GDM1 (cell line): Measurements from ENCODE around the gene LRCH4.

Experiments
- DNase-seq: peaks from one replicate; lab custom pipeline; 2025; lab: John Stamatoyannopoulos, UW

Gene LRCH4, protein sequence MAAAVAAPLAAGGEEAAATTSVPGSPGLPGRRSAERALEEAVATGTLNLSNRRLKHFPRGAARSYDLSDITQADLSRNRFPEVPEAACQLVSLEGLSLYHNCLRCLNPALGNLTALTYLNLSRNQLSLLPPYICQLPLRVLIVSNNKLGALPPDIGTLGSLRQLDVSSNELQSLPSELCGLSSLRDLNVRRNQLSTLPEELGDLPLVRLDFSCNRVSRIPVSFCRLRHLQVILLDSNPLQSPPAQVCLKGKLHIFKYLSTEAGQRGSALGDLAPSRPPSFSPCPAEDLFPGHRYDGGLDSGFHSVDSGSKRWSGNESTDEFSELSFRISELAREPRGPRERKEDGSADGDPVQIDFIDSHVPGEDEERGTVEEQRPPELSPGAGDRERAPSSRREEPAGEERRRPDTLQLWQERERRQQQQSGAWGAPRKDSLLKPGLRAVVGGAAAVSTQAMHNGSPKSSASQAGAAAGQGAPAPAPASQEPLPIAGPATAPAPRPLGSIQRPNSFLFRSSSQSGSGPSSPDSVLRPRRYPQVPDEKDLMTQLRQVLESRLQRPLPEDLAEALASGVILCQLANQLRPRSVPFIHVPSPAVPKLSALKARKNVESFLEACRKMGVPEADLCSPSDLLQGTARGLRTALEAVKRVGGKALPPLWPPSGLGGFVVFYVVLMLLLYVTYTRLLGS

GRCh38 chr7:100585511-100586265, at the start of gene LRCH4:
TSS of gene LRCH4 (minus strand) at chr7:100586129. CDS start at chr7:100586100, 29 bp downstream.
- no peak for DNase-seq

DNA sequence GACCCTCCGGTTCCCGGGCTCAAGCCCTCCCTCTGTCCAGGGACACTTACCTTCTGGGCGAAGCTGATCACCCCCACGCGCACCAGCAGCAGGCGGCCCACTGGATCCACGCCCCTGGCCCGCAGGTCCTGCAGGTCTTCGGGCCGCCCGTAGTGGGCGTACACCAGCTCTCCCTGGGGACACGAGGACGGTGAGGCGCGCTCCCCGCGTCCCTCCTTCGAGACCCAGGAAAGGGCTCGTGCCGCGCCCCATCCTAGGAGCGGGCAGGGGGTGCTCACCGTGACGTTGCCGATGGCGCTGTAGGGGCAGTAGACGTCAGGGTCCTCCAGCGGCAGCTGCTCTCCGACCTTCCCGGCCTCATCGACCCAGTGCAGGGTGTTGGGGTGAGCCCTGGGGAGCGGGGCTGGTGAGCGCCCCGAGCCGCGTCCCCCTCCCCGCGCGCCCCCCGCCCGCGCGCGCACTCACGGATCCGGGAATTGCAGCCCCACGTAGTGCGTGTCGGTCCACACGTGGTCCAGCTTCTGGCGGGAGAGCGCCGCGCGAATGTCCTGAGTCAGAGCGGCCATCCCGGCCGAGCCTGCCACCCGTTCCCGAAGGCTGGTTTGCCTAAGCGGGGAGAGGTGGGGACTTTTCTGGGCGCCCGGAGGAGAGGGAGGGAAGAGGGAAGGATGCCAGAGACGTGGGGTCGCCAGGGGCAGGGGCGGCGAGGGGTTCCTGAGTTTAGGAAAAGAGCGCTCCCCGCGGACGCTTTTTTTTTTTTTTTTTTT, 47.2 kb upstream of the LRCH4 start:
- peak; percentile 42 for DNase-seq

DNA sequence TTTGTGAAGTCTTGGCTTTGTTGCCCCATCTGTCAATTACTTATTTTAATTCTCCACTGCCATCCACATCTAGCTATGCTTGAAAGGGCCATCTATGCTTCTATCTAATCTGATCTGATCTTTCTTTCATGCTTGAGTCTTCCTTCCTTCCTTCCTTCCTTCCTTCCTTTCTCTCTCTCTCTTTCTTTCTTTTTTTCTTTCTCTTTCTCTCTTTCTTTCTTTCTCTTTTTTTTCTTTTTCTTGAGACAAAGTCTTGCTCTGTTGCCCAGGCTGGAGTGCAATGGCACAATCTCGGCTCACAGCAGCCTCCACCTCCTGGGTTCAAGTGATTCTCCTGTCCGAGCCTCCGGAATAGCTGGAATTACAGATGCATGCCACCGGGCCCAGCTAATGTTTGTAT, 44.1 kb upstream of the LRCH4 start:
- DNase-seq, result no peak

GRCh38 chr7:100629117-100629716, 43.3 kb upstream of the LRCH4 start:
- DNase-seq, result no peak

DNA sequence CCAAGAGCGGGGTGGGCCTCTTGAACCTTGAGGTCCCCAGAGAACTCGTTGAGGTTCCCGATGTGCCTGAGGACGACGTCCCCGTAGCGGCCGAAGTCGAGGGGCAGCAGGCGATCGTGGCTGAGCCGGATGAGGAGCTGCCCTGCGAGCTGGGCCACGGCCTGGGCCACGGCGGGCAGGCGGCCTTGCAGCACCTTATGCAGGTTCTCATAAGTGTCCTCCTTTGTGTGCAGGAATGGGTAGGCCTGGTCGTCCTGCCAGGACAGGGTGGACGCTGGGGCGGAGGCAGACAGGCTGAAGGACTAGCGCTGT, 41.3 kb upstream of the LRCH4 start:
- DNase-seq, result no peak

DNA sequence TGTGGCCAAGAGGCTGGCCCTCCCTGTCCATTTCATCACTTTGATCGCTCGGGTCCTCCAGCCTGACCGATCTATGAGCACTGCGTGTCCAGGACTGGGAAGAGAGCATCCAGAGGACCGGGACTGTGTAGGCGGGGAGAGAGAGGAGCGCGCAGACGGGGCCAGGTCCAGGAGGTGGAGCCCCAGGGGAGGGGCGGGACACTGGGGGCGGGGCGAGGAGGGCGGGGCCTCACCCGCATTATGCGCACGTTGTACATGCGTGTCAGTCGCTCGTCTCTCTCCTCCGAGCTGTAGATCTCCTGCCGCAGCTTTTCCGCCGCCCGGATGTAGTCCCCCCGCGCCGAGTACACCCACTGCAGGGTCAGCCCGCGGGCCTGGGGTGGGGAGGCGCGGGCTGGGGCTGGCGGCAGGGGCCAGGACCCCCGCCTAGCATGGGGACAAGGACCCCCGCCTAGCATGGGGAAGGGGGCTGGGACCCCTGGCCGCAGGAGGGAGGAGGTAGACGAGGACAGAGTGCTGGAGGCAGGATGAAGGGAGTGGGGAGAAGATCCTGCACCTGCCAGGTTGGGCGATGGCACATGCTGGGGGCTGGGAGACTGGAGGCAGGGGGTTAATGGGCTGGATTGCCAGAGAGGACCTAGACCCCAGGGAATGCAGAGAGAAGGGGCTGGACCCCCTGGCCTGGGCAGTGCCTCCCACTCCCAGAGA, 40.8 kb upstream of the LRCH4 start:
- DNase-seq, result no peak

DNA sequence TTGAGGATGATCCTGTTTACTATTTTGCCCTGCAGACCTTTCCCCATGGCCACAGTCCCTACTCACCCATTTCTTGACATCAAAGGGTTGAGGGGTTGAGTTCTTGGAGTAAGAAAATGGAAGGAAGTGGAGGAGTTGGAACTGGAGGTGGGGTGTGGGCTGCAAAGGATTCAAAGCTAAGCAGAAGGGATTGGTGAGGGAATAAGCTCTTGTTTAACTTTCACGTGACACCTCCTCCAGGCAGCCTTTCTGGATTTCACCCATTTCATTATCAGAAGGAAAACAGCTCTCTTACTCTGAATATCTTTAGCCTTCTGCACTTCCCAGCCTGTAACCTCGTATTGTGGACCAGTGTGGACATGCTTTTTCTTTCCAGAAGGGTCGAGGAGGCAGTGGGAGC, 40.1 kb upstream of the LRCH4 start:
- DNase-seq, result no peak

DNA sequence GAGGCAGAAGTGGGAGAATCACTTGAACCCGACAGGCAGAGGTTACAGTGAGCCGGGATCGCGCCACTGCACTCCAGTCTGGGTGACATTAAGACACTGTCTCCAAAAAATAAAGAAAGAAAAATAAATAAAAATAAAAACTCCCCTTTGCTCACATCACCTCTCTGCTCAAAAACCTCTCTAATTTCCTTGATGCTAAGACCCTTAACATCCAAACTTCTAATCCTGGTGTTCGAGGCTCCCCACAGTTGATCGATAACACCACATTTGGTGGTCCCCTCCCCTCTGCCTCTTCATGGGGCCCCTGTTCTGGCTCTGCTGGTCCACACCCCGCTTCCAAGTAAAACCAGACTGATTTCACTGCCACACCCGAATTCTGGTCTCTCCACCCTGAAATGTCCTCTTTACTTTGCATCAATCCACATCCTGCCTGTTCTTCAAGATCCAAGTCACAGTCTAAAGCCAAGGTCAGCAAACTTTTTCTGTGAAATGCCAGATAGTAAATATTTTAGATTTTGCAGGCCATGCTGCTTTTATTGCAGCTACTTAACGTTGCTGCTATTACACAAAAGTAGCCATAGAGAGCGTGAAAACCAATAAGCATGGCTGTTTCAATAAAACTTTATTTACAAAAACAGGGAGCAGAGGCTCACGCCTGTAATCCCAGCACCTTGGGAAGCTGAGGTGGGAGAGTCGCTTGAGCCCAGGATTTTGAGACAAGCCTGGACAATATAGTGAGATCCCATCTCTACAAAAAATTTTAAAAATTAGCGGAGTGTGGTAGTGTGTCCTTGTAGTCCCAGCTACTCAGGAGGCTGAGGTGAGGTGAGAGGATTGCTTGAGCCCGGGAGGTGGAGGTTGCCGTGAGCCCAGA, 38.3 kb upstream of the LRCH4 start:
- no peak for DNase-seq

DNA sequence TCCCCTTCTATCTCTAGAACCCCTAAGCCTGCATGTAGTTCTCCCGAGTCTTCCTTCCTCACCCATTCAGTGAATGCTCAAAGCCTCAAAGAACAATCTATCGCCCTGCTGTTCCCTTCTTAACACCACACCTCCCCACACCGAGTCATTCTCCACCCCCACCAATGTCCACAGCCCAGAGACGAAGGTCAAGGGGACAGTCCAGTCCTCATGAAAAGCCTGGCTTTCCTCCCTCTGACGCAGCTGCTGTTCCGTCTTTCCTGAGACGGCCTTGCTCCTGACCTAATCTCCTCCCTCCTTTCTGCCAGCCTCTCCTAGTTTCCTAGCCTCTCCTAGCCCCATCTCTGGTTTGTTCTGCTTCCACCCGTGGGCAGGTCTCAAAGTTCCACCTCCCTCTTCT, 35.6 kb upstream of the LRCH4 start:
- no peak for DNase-seq

- no peak for DNase-seq
These were observed 34.9 kb upstream of the LRCH4 start for GRCh38 chr7:100620804-100621203.

- DNase-seq, result no peak
These were observed 34.3 kb upstream of the LRCH4 start for GRCh38 chr7:100620239-100620638.

DNA sequence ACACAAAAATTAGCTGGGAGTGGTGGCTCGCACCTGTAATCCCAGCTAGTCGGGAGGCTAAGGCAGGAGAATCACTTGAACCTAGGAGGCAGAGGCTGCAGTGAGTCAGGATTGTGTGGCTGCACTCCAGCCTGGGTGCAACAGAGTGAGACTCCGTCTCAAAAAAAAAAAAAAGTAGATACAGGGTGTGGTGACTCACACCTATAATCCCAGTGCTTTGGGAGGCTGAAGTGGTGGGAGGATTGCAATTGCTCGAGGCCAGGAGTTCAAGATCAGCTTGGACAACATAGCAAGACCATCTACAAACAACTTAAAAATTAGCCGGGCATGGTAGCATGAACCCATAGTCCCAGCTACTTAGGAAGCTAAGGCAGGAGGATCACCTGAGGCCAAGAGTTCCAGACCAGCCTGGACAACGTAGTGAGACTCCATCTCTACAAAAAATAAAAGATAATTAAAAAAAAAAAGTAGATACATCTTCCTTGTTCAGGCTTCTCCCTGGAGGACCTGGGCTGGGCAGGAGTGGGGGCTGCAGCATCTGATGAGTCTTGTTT, 28.5 kb upstream of the LRCH4 start:
- no peak for DNase-seq

DNA sequence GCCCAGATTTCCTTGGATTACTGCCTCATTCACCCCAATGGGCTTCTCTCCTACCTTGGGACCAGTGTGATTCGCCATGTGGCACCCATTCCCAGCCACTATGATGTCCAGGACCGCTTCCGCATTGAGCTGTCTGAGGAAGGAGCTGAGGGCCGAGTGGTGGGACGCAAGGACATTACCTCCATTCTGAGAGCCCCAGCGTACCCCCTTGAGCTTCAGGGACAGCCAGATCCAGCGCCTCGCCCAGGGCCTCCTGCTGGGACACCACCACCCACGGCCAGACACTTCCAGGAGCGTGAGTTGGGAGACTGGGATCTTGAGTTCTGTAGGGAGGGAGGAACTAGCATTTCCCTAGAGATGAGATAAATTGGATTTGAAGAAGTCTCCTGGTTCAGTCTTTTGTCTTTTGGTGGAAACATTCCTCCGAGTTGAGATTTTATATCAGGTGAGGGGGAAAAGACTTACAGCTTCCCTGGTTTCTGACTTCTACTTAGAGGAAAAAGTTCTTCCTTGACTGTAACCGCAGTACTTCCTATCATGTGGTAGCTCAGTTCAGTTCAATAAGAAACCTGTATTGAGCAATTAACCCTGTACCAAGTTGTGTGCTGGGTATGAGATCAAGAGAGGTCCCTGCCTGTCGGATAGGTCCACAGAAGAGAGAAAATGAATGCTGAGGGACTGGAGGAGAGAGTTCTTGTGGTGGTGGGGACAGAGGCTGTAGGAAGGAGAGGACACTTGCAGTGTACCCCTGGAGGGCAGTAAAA, 27.7 kb upstream of the LRCH4 start:
- no peak for DNase-seq

GRCh38 chr7:100612730-100613390, 26.9 kb upstream of the LRCH4 start:
- no peak for DNase-seq

DNA sequence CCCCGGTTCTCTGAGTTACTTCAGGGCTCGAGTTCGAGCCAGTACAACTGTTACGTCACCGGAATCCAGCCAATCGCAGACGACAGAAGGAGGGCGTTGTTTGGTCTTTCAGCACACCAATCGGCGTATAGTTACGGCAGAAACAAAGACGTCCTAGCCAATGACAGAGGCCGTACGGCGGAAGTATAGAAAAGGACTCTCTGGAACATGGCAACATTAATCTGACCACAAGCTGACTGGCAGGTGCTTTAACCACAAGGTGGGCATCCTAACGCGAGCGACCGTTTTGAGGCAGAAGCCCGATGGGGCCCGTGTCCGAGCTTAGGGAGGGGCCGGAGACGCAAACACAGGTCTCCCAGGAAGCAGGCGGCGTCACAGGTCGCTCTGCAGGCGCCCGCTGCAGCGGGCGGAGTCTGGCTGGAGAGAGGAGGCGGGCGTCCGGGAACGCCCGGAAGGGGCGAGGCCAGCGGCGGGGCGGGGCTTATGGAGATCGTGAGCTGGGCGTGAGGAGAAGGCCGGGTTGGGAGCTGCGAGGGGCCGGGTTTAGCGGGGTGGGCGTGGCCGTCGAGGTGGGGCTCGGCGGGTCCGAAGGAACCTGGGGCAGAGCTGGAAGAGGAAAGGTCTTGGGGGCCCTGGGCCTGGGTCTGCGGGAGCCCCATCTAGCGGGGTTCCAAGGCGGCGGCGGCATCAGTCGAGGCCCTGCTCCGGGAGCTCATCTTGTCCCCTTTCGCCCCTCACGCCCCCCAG, 26.2 kb upstream of the LRCH4 start, which contains the start of gene MOSPD3:
Gene MOSPD3, plus strand, starts transcription at position 558 of the 747 bp plus-strand sequence. CDS start 252 bp downstream, outside the sequence.
- peak; percentile 95 for DNase-seq

DNA sequence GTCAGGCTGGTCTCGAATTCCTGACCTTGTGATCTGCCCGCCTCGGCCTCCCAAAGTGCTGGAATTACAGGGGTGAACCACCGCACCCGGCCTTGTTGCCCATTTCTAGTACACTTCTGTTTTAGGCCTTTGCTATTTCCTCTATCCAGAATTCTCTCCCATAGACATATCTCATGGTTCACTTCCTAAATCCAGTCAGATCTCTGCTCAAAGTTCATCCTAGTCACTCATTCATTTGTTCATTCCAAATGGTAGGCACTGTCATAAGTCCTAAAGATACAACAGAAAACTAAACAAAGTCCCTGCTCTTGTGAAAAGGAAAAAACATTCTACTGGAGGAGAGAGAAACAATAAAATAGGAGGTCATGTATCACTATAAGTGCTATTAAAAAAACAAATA, 24.0 kb upstream of the LRCH4 start:
- no peak for DNase-seq

DNA sequence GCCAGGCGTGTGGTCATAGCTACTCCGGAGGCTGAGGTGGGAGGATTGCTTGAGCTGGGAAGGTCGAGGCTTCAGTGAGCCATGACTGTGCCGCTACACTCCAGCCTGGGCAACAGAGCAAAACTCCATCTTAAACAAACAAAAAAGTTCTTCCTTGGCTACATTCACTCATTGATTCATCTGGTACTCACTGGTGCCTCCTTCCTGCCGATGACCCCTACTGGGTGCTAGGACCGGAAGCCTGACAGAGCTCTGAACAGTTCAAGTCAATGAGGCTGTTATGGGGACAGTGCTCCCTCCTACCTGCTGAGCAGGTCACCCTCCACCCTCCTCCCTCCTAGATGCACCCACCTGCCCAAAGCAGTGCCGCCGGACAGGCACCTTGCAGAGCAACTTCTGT, 21.2 kb upstream of the LRCH4 start:
- no peak for DNase-seq

DNA sequence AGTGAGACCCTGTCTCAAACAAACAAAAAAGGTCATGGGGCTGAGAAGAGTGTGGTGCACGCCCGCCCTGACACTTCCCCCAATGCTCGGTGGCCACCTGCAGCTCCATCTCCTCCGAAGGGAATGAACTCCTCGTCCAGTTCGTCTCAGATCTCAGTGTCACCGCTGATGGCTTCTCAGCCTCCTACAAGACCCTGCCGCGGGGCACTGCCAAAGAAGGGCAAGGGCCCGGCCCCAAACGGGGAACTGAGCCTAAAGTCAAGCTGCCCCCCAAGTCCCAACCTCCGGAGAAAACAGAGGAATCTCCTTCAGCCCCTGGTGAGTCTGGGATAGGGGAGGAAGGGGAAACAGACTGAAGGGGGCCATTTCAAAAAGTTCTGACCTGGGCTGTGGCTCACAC, 20.4 kb upstream of the LRCH4 start:
- DNase-seq, result no peak
